GM21723 (cell line): ENCODE measurements around the gene ATXN10.
"Not testable (repeated sequence)": the region's sequence is repeated elsewhere in the genome, so short reads cannot be mapped to it uniquely, and the experiment has no call there.

Experiments used
- ATAC-seq: cut with Tn5 transposase; IDR thresholded peaks from one replicate; pipeline ENCODE4 v1.9.1; 2021; ENCODE audit warnings: mild to moderate bottlenecking, moderate library complexity; ENCODE audit not compliant: unreplicated experiment

Gene ATXN10, protein sequence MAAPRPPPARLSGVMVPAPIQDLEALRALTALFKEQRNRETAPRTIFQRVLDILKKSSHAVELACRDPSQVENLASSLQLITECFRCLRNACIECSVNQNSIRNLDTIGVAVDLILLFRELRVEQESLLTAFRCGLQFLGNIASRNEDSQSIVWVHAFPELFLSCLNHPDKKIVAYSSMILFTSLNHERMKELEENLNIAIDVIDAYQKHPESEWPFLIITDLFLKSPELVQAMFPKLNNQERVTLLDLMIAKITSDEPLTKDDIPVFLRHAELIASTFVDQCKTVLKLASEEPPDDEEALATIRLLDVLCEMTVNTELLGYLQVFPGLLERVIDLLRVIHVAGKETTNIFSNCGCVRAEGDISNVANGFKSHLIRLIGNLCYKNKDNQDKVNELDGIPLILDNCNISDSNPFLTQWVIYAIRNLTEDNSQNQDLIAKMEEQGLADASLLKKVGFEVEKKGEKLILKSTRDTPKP

GRCh38 chr22:45671783-45672563, at the start of gene ATXN10:
ATXN10 (plus strand) TSS chr22:45671834; CDS start chr22:45672064, 230 bp downstream.
- peak; percentile 53 for ATAC-seq

GRCh38 chr22:45621836-45622600, 49.6 kb upstream of the ATXN10 start:
- ATAC-seq: no peak

GRCh38 chr22:45623464-45624145, 48.0 kb upstream of the ATXN10 start:
- ATAC-seq: not testable (repeated sequence)

- no peak for ATAC-seq
Measured at GRCh38 chr22:45626198-45626651, 45.4 kb upstream of the ATXN10 start.

DNA sequence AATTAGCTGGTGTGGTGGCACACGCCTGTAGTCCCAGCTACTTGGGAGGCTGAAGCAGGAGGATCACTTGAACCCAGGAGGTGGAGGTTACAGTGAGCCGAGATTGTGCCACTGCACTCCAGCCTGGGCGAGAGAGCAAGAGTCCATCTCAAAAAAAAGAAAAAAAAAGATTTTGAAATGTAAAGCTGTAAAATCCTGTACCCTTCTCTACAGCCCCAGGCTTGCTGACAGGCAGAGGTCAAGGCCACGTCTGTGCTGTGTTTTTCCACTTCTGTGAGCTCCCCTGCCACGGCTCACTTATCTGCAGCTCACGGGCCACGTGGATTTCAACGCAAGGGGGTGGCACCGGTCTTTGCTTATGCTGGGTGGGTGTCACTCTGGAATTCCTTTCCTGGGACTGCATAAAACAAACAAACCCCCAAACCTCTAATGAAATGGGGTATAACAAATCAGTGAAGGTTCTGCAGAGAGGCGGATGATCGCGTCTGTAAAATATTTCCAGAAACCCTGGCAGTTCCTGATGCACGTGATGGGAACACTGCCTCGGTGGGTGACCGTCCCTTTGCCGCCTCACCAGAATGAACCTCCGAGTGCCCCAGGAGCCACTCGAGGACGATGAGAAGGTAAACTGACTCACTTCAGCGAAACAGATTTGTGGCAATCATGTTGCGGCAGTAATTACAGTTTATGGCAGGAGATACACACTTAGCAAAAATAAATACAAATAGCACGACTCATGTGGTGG, 44.0 kb upstream of the ATXN10 start:
- no peak for ATAC-seq

DNA sequence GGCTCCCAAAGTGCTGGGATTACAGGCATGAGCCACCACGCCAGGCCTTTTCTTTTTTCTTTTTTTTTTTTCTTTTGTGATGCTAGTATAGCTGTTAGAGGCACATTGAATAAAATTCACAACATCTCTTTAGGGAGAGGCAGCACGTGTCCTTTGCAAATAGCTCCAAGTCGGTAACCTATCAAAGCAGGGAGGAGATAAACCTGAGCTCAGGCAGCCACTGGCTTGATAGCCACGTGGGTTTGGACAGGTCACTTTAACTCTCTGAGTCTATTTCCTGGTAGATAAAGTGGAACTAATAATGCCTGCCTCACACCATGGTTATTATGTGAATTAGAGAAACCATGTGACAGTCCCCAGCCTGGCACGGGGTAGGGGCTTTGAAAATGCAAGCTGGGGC, 43.1 kb upstream of the ATXN10 start:
- no peak for ATAC-seq

DNA sequence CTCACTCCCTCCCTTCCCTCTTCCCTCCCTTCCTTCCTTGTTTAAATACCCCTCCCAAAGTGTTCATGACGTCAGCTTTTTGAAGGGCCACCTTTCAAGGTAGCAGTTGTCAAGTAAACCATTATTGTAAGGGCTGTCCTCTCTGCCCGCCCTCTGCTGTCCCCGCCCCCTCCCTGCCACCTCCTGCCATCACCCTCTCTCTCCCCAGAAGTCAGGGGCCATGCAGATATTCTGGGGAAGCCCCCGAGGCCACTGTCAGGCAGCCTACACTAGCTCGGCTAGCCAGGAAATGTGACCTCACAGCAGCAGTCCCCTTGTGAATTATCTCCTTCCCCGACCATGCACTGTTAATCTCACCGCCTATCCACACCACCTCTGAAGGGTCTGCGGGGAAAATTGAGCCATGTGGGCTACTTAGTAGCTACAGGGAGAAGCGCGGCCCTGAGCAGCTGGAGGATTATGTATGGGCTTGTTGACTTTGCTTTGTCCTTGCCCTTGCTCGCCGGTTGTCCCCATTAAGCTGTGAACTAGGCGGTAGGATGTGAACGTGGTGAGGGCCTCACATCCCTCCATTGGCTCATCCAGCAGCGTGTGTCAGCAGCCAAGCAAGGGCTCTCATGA, 42.1 kb upstream of the ATXN10 start:
- no peak for ATAC-seq

DNA sequence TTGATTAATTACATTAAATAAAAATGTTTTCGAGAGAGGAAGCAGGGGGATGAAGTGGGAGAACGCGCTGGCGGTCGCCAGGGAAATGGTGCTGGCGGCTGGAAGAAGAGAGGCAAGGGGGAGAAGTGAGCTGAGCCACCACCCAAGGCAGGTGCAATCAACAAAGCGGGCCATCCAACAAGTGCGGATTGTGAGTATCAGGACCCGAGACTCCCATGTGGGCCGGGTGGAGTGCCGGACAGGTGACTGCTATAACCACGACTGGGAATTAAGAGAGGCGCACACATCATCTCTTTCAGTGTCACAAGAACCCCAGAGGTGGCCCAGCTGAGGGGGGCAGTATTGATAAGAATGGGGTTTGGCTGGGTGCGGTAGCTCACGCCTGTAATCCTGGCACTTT, 41.2 kb upstream of the ATXN10 start:
- ATAC-seq: no peak

- no peak for ATAC-seq
Measured at GRCh38 chr22:45631140-45631840, 40.3 kb upstream of the ATXN10 start.

DNA sequence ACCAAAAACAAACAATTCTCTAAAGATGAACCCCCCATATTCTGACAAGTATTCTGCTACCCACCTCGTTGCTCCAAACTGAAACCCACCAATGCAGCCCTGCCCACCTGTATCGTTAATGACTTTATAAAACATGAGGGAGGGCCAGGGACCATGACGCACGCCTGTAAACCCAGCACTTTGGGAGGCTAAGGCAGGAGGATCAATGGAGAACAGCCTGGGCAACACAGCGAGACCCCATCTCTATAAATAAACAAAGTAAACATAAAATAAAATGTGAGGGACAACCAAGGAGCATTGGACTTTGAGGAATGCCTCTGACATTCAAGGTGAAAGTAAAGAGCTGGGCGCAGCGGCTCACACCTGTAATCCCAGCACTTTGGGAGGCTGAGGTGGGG, 39.8 kb upstream of the ATXN10 start:
- ATAC-seq: no peak

GRCh38 chr22:45632791-45633515, 38.7 kb upstream of the ATXN10 start:
- ATAC-seq: no peak

DNA sequence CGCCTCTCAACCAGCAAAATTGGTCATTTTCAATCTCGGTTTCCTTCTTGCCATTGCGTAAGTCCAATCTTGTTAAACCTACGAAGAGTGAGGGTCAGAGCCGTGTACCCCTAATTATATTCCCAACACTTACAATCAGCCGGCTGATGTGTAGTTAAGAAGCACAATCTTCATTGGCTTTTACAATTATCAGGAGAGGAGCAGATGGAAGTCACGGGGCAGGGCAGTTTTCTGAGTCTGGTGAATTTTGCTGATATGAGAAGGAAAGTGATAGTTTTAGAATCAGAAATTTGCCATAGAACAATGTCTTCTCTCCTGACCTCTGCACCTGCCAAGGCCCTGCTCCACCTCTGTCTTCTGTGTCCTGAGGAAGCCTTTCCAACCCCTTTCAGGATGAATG, 35.0 kb upstream of the ATXN10 start:
- no peak for ATAC-seq

DNA sequence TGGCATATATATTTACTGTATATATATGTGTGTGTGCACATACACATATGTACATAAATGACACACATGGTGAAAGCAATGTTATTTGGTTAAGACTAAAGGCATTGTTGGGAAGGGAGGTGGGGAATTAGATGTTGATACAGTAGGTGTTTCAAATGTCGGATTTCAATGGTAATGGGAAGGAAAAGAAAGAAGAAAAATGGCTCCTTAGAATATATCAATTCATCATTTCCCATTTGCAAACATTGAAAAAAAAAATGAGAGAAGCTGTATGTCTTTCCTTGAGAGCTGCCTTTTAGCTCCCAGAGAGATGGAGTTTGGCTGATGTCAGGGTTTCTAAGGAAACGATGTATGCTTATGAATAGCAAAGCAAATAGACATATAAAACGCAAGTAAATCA, 33.4 kb upstream of the ATXN10 start:
- ATAC-seq: no peak

- ATAC-seq: no peak
Measured at GRCh38 chr22:45638834-45639746, 32.5 kb upstream of the ATXN10 start.

GRCh38 chr22:45639747-45640102, 31.9 kb upstream of the ATXN10 start:
- no peak for ATAC-seq

DNA sequence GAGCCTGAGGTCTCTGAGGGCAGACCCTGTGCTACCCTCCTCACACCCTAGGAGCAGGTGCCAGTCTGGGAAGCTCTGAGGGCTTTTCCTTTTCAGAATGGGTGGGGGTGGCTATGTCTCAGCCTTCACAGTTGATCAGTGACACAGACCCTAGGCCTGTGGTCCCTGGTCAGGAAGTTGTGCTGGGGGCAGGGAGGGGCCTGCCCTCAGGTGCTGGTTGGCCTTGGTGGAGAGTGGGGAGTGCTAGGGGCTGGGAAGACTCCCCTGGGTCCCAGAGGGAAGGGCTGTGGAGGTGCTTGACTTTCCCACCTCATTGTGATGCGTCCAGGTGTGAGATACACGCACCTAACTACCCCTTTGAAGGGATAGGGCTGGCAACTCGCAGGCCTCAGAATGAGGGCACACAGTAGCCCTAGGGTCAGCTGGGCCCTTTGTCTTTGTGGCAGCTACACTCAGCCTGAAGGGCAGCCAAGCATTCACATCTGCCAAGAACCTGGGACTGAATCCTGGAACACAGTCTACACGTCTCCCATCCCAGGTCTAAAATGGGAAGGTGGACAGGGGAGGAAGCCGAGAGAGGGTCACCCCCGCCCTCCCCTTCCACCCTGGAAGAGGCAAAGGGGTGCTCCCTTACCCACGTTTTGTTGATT, 31.2 kb upstream of the ATXN10 start:
- no peak for ATAC-seq
